GM10266 (cell line): Measurements from ENCODE around the gene MOB3B.
A peak's percentile ranks its signal among the peaks of the same experiment; 100 is the strongest.

Source experiments
- DNase-seq: peaks from one replicate; pipeline ENCODE4 v3.0.0; 2012; ENCODE audit errors: extremely low spot score
- TF ChIP-seq, protein P1 (sequence below): IDR thresholded peaks from 2 replicates; pipeline ENCODE4 v1.5.1; 2012; ENCODE audit warnings: mild to moderate bottlenecking, low read depth; ENCODE audit not compliant: control insufficient read depth, insufficient read depth; ENCODE audit errors: missing control alignments

Gene MOB3B

DNA sequence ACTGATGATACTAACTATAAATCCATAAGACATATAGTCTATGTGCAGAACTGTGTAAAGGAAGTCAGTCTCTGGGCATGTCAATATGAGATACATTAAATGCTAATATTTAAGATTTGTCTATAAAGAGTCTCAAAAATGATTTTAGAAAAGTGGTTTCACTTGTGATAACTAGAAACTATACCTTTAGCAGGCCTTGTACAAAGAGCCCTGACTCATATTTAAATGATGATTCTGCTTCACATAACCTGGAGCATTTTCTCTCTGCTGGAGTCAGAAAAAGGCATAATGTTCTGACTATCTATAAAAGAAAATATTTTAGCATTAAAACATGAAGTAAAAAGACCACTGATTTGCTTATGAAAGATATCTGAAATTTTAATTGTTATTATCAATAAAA lies 28.7 kb upstream of the MOB3B start:
- TF ChIP-seq, protein P1, sequence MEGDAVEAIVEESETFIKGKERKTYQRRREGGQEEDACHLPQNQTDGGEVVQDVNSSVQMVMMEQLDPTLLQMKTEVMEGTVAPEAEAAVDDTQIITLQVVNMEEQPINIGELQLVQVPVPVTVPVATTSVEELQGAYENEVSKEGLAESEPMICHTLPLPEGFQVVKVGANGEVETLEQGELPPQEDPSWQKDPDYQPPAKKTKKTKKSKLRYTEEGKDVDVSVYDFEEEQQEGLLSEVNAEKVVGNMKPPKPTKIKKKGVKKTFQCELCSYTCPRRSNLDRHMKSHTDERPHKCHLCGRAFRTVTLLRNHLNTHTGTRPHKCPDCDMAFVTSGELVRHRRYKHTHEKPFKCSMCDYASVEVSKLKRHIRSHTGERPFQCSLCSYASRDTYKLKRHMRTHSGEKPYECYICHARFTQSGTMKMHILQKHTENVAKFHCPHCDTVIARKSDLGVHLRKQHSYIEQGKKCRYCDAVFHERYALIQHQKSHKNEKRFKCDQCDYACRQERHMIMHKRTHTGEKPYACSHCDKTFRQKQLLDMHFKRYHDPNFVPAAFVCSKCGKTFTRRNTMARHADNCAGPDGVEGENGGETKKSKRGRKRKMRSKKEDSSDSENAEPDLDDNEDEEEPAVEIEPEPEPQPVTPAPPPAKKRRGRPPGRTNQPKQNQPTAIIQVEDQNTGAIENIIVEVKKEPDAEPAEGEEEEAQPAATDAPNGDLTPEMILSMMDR: no peak
- DNase-seq: no peak

- TF ChIP-seq, protein P1: no peak
- no peak for DNase-seq
These were observed 26.9 kb upstream of the MOB3B start for GRCh38 chr9:27556470-27556869.

- DNase-seq: no peak
- TF ChIP-seq, protein P1: no peak
These were observed 25.1 kb upstream of the MOB3B start for GRCh38 chr9:27554712-27555111.

DNA sequence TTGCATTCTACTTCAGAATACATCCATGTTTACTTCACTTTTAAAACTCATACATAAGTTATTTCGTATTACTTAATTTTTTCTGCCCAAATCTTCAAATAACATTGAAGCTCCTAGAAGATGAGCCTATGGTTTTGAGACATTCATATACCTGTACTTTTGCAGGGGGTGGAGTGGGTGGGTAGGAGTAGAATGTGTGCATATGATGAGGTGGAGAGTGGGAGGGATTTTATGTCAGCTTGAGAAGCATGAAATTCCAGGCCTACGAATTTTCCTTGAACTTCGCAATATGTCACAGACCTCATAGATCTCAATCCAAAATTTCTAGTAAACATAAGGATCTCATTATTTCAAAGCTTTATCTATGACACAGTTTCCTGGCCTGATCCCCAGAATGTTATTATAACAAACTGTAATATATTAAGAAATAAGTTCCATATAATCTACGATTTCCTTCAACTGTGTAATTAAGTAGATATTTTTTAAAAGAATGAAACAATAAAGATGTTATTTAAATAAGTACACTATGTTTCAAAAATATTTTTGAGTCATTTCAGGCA lies 19.7 kb upstream of the MOB3B start:
- TF ChIP-seq, protein P1: no peak

DNA sequence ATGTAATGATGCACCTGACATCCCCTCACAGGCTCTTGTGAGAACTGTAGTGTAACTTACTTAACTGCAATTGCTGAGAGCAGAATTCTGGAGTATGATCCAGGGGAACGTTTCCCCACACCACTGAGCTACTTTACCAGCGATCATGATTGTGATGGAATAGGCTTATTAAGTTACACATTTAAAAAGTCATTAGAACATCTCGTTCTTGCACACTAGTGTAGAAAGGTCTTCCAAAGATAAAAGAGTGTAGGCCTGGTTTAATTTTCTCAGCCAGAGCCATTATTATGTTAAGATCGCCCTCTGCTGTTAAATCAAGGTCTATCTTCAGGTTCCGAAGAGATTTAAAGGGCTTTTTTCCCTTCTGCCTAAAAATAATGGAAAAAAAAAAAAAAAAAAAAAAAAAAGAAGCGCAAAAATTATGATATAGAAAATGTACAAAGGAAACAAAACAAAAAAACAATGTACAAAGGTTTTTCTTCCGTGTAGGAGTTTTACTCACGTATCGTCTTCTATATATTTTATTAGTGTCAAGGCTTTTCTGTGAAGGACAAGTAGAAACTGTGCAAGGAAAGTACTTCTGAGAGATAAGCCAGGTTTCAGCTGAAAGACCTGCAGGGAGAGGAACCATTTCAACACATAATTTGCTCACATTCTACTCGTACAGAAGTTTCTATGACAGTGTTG lies 18.6 kb upstream of the MOB3B start:
- DNase-seq: no peak
- TF ChIP-seq, protein P1: peak; percentile 33

More for the DNA sequence above, 19.7 kb upstream of the MOB3B start:
- no peak for DNase-seq

GRCh38 chr9:27545471-27545870 lies 15.9 kb upstream of the MOB3B start:
- no peak for DNase-seq
- TF ChIP-seq, protein P1: no peak

- no peak for DNase-seq
- TF ChIP-seq, protein P1: no peak
These were observed 12.9 kb upstream of the MOB3B start for GRCh38 chr9:27542508-27542907.
